ENCODE data around the gene PNMA1.
A peak's percentile ranks its signal among the peaks of the same experiment; 100 is the strongest.

Gene PNMA1

GRCh38 chr14:73736842-73737241 is 22.7 kb upstream of the PNMA1 start:
- no peak for DNase-seq (ENCODE audit: low read depth)

GRCh38 chr14:73732006-73732405 is 17.8 kb upstream of the PNMA1 start:
- no peak for DNase-seq (ENCODE audit: low read depth)

- DNase-seq (ENCODE audit: low read depth), result no peak
These were observed 16.9 kb upstream of the PNMA1 start for GRCh38 chr14:73731111-73731510.

- DNase-seq (ENCODE audit: low read depth), result no peak
These were observed 15.5 kb upstream of the PNMA1 start for GRCh38 chr14:73729556-73730265.

GRCh38 chr14:73728717-73729330 is 14.6 kb upstream of the PNMA1 start:
- peak; percentile 77 for DNase-seq (ENCODE audit: low read depth)

GRCh38 chr14:73727166-73727565 is 13.0 kb upstream of the PNMA1 start:
- no peak for DNase-seq (ENCODE audit: low read depth)

- DNase-seq (ENCODE audit: low read depth), result no peak
These were observed 12.1 kb upstream of the PNMA1 start for GRCh38 chr14:73726025-73726961.

GRCh38 chr14:73725116-73726024 is 11.2 kb upstream of the PNMA1 start:
- DNase-seq (ENCODE audit: low read depth), result no peak

GRCh38 chr14:73724696-73725095 is 10.5 kb upstream of the PNMA1 start:
- DNase-seq (ENCODE audit: low read depth), result no peak

GRCh38 chr14:73723797-73724661 is 9.8 kb upstream of the PNMA1 start:
- DNase-seq (ENCODE audit: low read depth), result no peak

GRCh38 chr14:73723406-73723796 is 9.2 kb upstream of the PNMA1 start:
- DNase-seq (ENCODE audit: low read depth), result no peak

GRCh38 chr14:73722581-73722980 is 8.4 kb upstream of the PNMA1 start:
- no peak for DNase-seq (ENCODE audit: low read depth)

- DNase-seq (ENCODE audit: low read depth), result no peak
These were observed 7.1 kb upstream of the PNMA1 start for GRCh38 chr14:73721101-73721821.

- no peak for DNase-seq (ENCODE audit: low read depth)
These were observed 6.5 kb upstream of the PNMA1 start for GRCh38 chr14:73720636-73721035.

- no peak for DNase-seq (ENCODE audit: low read depth)
These were observed 5.6 kb upstream of the PNMA1 start for GRCh38 chr14:73719791-73720190.

- DNase-seq (ENCODE audit: low read depth), result no peak
These were observed 5.2 kb upstream of the PNMA1 start for GRCh38 chr14:73719361-73719760.

GRCh38 chr14:73718418-73719251 is 4.5 kb upstream of the PNMA1 start:
- DNase-seq (ENCODE audit: low read depth), result no peak

- no peak for DNase-seq (ENCODE audit: low read depth)
These were observed 3.7 kb upstream of the PNMA1 start for GRCh38 chr14:73717711-73718417.

- DNase-seq (ENCODE audit: low read depth), result no peak
These were observed 3.1 kb upstream of the PNMA1 start for GRCh38 chr14:73717266-73717665.
